SK-N-SH (cell line): Measurements from ENCODE around the gene ANKEF1. TPM values are rescaled to one million over a fixed set of nuclear protein-coding genes. Genes with fewer than 3 reads are reported as not detected.

ENCODE experiments used
- CTCF ChIA-PET: fragments of 300-600, 350-600 bp; formaldehyde crosslinking; extraction: SDS; loops from one replicate; lab custom pipeline; 2021; lab: Yijun Ruan, JAX
- POLR2A ChIA-PET: fragments of 350-600 bp; sonication (Branson Sonifier 250); formaldehyde crosslinking; extraction: SDS; loops from one replicate; lab custom pipeline; 2020; ENCODE audit warnings: antibody characterized with exemption, inconsistent platforms; lab: Yijun Ruan, JAX
- DNase-seq: peaks from one replicate; pipeline ENCODE4 v3.0.0; 2012
- H2AFZ ChIP-seq: fragments of 200-600 bp; sonication (generic); 2 replicates; pipeline ENCODE4 v1.8.1; 2016; ENCODE audit warnings: antibody characterized with exemption, mild to moderate bottlenecking, low read depth
- H3F3A ChIP-seq: fragments of 200-600 bp; sonication (generic); replicated peaks from 2 replicates; pipeline ENCODE3; 2016; ENCODE audit warnings: antibody characterized with exemption, mild to moderate bottlenecking; ENCODE audit not compliant: insufficient read depth
- H3K27ac ChIP-seq, 2 experiments: fragments of 200-500 bp in 1 of 2; fragments of 200-600 bp in 1 of 2; sonication (Bioruptor generic) in 1 of 2; sonication (generic), shearing (Covaris generic) in 1 of 2; 2 replicates each; pipeline versions ENCODE4 v1.5.1 to v1.6.1; 2014 to 2016; ENCODE audit warnings: low read depth in 2 of 2, inconsistent platforms in 1 of 2, low read length in 1 of 2, mild to moderate bottlenecking in 1 of 2, mixed read lengths in 1 of 2
- H3K27me3 ChIP-seq: fragments of 200-600 bp; sonication (generic), shearing (Covaris generic); 2 replicates; pipeline ENCODE4 v1.6.1; 2016; ENCODE audit warnings: mixed run types; ENCODE audit not compliant: insufficient read depth
- H3K36me3 ChIP-seq, 2 experiments: fragments of 200-500 bp in 1 of 2; fragments of 200-600 bp in 1 of 2; sonication (Bioruptor generic) in 1 of 2; sonication (generic) in 1 of 2; replicated peaks in 1 of 2; 2 replicates each; pipeline versions ENCODE3 to v1.5.1; 2014 to 2016; ENCODE audit warnings: low read length in 1 of 2, mild to moderate bottlenecking in 1 of 2; ENCODE audit not compliant: insufficient read depth in 2 of 2, control insufficient read depth in 1 of 2
- H3K4me1 ChIP-seq, 2 experiments: fragments of 200-500 bp in 1 of 2; fragments of 200-600 bp in 1 of 2; sonication (Bioruptor generic) in 1 of 2; sonication (generic), shearing (Covaris generic) in 1 of 2; 2 replicates each; pipeline versions ENCODE4 v1.5.1 to v1.6.1; 2014 to 2016; ENCODE audit warnings: low read depth in 1 of 2, low read length in 1 of 2, mixed run types in 1 of 2; ENCODE audit not compliant: insufficient read depth in 2 of 2, control insufficient read depth in 1 of 2
- H3K4me2 ChIP-seq: fragments of 200-600 bp; sonication (generic), shearing (Covaris generic); 2 replicates; pipeline ENCODE4 v1.6.1; 2017; ENCODE audit warnings: mixed run types
- H3K4me3 ChIP-seq, 2 experiments: fragments of 200-500 bp in 1 of 2; fragments of 200-600 bp in 1 of 2; sonication (Bioruptor generic) in 1 of 2; sonication (generic), shearing (Covaris generic) in 1 of 2; 2 replicates each; pipeline versions ENCODE4 v1.5.1 to v1.8.1; 2014 to 2016; ENCODE audit warnings: low read depth in 2 of 2, inconsistent platforms in 1 of 2, low read length in 1 of 2, mild to moderate bottlenecking in 1 of 2, mixed read lengths in 1 of 2, moderate library complexity in 1 of 2
- H3K79me2 ChIP-seq: fragments of 200-600 bp; sonication (generic); 2 replicates; pipeline ENCODE4 v1.8.1; 2017; ENCODE audit warnings: mild to moderate bottlenecking; ENCODE audit not compliant: insufficient read depth
- H3K9ac ChIP-seq: fragments of 200-600 bp; sonication (generic); 2 replicates; pipeline ENCODE4 v1.6.1; 2017; ENCODE audit warnings: mixed run types
- H3K9me2 ChIP-seq: fragments of 200-600 bp; sonication (generic); 2 replicates; pipeline ENCODE4 v1.6.1; 2017; ENCODE audit warnings: mixed run types
- H3K9me3 ChIP-seq: fragments of 200-600 bp; sonication (generic); 2 replicates; pipeline ENCODE4 v1.6.1; 2017; ENCODE audit warnings: mixed run types, mild to moderate bottlenecking, moderate library complexity
- H4K20me1 ChIP-seq: fragments of 200-600 bp; sonication (generic); 2 replicates; pipeline ENCODE4 v1.6.1; 2017; ENCODE audit warnings: mild to moderate bottlenecking, mixed run types; ENCODE audit not compliant: insufficient read depth
- ELF1 ChIP-seq: IDR thresholded peaks from 2 replicates; pipeline ENCODE4 v1.4.0; 2012
- FOSL2 ChIP-seq: IDR thresholded peaks from 2 replicates; pipeline ENCODE4 v1.4.0; 2012; ENCODE audit warnings: low read depth, mild to moderate bottlenecking, moderate library complexity, borderline replicate concordance
- GABPA ChIP-seq: IDR thresholded peaks from 2 replicates; pipeline ENCODE4 v1.4.0; 2012; ENCODE audit warnings: low read depth, mild to moderate bottlenecking
- MAX ChIP-seq: IDR thresholded peaks from 2 replicates; pipeline ENCODE4 v1.4.0; 2012; ENCODE audit warnings: low read depth
- NRF1 ChIP-seq: IDR thresholded peaks from 2 replicates; pipeline ENCODE4 v1.6.1; 2012; ENCODE audit warnings: low read depth, mild to moderate bottlenecking, low read length
- POLR2AphosphoS5 ChIP-seq: IDR thresholded peaks from 2 replicates; pipeline ENCODE4 v1.6.1; 2012; ENCODE audit warnings: low read depth, low read length
- REST ChIP-seq: IDR thresholded peaks from 2 replicates; pipeline ENCODE4 v1.6.1; 2012; ENCODE audit warnings: mild to moderate bottlenecking, low read depth, low read length, moderate library complexity
- SIN3A ChIP-seq: IDR thresholded peaks from 2 replicates; pipeline ENCODE4 v1.6.1; 2012; ENCODE audit warnings: low read depth, mild to moderate bottlenecking, low read length, moderate library complexity, borderline replicate concordance
- SMC3 ChIP-seq: IDR thresholded peaks from 2 replicates; pipeline ENCODE4 v1.6.1; 2012; ENCODE audit warnings: low read depth, low read length, improper control_type of control experiment
- TEAD4 ChIP-seq: IDR thresholded peaks from 2 replicates; pipeline ENCODE4 v1.4.0; 2012; ENCODE audit warnings: mild to moderate bottlenecking, borderline replicate concordance; ENCODE audit not compliant: insufficient read depth
- USF2 ChIP-seq: fragments of 150-350 bp; IDR thresholded peaks from 2 replicates; pipeline ENCODE4 v1.6.1; 2017; ENCODE audit warnings: antibody characterized with exemption, low read length, low read depth, borderline replicate concordance
- YY1 ChIP-seq: IDR thresholded peaks from 2 replicates; pipeline ENCODE4 v1.4.0; 2012; ENCODE audit warnings: low read depth, mild to moderate bottlenecking
- ZBTB33 ChIP-seq: IDR thresholded peaks from 2 replicates; pipeline ENCODE4 v1.4.0; 2012; ENCODE audit warnings: low read depth, borderline replicate concordance
- WGBS: methylation state at CpG from one replicate; pipeline ENCODE4 v1.1.6; 2017; ENCODE audit warnings: low lambda C conversion rate; 5-methylcytosine and 5-hydroxymethylcytosine counted together
- polyA plus RNA-seq, 3 experiments: library from polyadenylated mRNA; depleted of rRNA; stranded (reverse); fragments of >200 nt; gene quantifications; 2 replicates each; pipeline ENCODE4 v1.2.3, GENCODE V29; 2012

Gene ANKEF1
- polyA plus RNA-seq, 1 of the 3 experiments (the other 2 are of a cell fraction): 2.3 TPM

- TF ChIP-seq REST (no peak), USF2 (no peak)
These were observed 22.3 kb upstream of the ANKEF1 start (continued) for GRCh38 chr20:10012464-10012863.

GRCh38 chr20:10014431-10014830, 20.4 kb upstream of the ANKEF1 start:
- Histone ChIP-seq H3K27me3 (no peaks in the 10 kb centered on the region), H3F3A (no peaks in the 10 kb centered on the region), H3K27ac (no peak overlapping the region), H3K4me1 (no peaks in the 10 kb centered on the region), H3K9me2 (peaks cover 4% of the 10 kb centered on the region; the same call in 1 of the 2 replicates), H3K9me3 (no peaks in the 10 kb centered on the region), H3K9ac (no peak overlapping the region), H3K79me2 (no peaks in the 10 kb centered on the region), H4K20me1 (no peaks in the 10 kb centered on the region), H2AFZ (no peak overlapping the region), H3K36me3 (no peaks in the 10 kb centered on the region), H3K4me3 (no peak overlapping the region), H3K4me2 (no peak overlapping the region)
- 71% methylated on average over 5 of the region's 5 CpGs for WGBS
- no peak for DNase-seq
- ChIA-PET CTCF (interaction anchor here (0.6 kb wide), 1 partner anchor 12 kb away, joined by 3 read pairs; no protein-coding TSS in a partner anchor), POLR2A (no interaction called here)
- TF ChIP-seq ZBTB33 (no peak), GABPA (no peak), POLR2AphosphoS5 (no peak), ELF1 (no peak), FOSL2 (no peak), YY1 (no peak), NRF1 (no peak), SIN3A (no peak), TEAD4 (no peak), MAX (no peak), SMC3 (no peak)
